ENCODE results near the gene C6orf163. TPM values are rescaled to one million over a fixed set of nuclear protein-coding genes. Genes with fewer than 3 reads are reported as not detected.

The C6orf163 gene
- total RNA-seq, 1 donor from 2014 or later, result 5.7 TPM

DNA sequence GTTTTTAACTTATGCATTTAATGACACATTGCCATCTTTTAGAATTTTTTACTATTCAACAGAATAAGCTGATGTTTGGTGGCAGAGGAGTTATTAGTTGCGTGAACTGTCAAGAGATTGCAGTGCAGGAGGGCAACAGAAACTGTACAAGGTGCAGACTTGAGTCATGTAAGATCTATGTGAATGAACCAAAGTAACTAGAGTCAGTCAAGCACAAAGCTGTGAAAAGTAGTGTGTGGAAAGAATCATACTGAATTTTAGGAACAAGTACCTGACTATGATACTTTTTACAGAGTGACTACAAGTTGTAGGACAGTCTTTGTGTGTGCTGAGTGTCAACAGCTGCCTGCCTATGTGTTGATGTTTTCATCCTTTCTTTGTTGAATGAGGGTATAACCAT lies 2.7 kb upstream of the C6orf163 start:
- peaks cover 2% of the 10 kb centered on the region for H3K36me3 Mint-ChIP-seq (ENCODE audit: insufficient read depth)
- no peak overlapping the region for H3K4me3 Mint-ChIP-seq (ENCODE audit: low read depth)
- no peaks in the 10 kb centered on the region for H3K9me3 Mint-ChIP-seq (ENCODE audit: low read depth)
- H3K27me3 Mint-ChIP-seq, result no peaks in the 10 kb centered on the region
- no peak for DNase-seq (ENCODE audit: low spot score, unreplicated experiment)
- no peak overlapping the region for H3K27ac Mint-ChIP-seq
- TF ChIP-seq, protein P1, sequence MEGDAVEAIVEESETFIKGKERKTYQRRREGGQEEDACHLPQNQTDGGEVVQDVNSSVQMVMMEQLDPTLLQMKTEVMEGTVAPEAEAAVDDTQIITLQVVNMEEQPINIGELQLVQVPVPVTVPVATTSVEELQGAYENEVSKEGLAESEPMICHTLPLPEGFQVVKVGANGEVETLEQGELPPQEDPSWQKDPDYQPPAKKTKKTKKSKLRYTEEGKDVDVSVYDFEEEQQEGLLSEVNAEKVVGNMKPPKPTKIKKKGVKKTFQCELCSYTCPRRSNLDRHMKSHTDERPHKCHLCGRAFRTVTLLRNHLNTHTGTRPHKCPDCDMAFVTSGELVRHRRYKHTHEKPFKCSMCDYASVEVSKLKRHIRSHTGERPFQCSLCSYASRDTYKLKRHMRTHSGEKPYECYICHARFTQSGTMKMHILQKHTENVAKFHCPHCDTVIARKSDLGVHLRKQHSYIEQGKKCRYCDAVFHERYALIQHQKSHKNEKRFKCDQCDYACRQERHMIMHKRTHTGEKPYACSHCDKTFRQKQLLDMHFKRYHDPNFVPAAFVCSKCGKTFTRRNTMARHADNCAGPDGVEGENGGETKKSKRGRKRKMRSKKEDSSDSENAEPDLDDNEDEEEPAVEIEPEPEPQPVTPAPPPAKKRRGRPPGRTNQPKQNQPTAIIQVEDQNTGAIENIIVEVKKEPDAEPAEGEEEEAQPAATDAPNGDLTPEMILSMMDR (IDR thresholded peaks at IDR 0.05; ENCODE audit: unreplicated experiment), result no peak
- peaks cover 46% of the 10 kb centered on the region for H3K4me1 Mint-ChIP-seq (ENCODE audit: low read depth)

DNA sequence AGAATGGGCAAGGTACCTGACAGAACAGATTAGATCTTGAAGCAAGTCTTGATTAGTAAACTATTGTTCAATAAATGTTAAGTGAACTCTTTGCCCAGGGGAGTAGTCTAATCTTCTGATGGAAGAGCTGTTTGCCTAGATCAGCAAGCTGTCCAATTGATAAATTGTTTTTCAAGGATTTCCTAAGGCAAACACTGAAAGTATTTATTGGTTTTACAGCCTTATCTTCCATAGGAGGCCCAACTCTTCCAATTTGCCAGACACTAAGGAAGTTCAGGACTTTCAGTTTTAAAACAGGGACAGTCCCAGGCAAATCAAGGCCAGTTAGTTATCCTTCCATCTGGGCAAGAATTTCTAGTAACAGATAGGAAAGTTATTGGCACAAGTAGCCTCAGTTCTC lies 1.8 kb upstream of the C6orf163 start:
- no peak overlapping the region for H3K4me3 Mint-ChIP-seq (ENCODE audit: low read depth)
- no peaks in the 10 kb centered on the region for H3K27me3 Mint-ChIP-seq
- TF ChIP-seq, protein P1 (IDR thresholded peaks at IDR 0.05; ENCODE audit: unreplicated experiment), result no peak
- peak overlapping the region; percentile 39 for H3K27ac Mint-ChIP-seq
- H3K4me1 Mint-ChIP-seq (ENCODE audit: low read depth), result peaks cover 46% of the 10 kb centered on the region
- H3K9me3 Mint-ChIP-seq (ENCODE audit: low read depth), result no peaks in the 10 kb centered on the region
- DNase-seq (ENCODE audit: low spot score, unreplicated experiment), result no peak
- H3K36me3 Mint-ChIP-seq (ENCODE audit: insufficient read depth), result peaks cover 5% of the 10 kb centered on the region

DNA sequence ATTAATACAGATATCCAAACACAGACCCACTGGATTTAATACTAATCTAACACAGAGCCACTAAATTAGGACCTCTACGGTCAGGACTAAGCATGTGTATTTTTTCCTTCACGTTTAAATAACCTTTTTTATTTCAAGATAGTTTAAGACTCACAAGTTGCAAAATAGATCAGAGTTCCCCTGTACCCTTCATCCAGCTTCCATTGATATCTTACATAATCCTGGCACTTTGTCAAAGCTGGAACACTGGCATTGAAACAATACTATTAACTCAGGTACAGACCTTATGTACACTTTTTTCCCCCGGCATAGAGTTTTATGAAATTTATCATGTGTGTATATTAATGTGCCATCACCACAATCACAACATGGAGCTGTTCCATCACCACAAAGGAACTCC lies 2.1 kb downstream of the C6orf163 start:
- TF ChIP-seq, protein P1 (IDR thresholded peaks at IDR 0.05; ENCODE audit: unreplicated experiment), result no peak
- Mint-ChIP-seq H3K27ac (no peak overlapping the region), H3K4me1 (ENCODE audit: low read depth) (peaks cover 33% of the 10 kb centered on the region), H3K27me3 (no peaks in the 10 kb centered on the region), H3K36me3 (ENCODE audit: insufficient read depth) (peaks cover 5% of the 10 kb centered on the region), H3K9me3 (ENCODE audit: low read depth) (no peaks in the 10 kb centered on the region), H3K4me3 (ENCODE audit: low read depth) (no peak overlapping the region)
- DNase-seq (ENCODE audit: low spot score, unreplicated experiment), result no peak

DNA sequence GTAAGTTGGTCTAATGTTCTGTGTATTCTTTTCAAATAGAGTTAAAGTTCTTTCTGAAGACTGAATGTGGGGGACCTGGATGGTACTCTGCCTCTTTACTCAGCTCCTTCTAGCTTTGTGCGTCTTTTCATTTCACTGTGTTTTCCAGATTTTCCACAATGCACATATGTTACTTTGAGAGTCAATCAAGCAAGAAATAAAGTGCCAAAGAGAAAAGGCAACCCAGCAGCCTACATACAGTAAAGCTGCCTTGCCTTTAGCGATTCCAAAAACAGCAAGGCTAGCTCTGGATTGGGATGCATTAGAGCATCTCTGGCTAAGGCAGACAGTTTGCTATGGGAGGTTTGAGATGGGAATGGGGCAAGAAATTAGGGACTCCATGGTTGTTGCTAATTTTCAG lies 5.3 kb downstream of the C6orf163 start:
- no peak for DNase-seq (ENCODE audit: low spot score, unreplicated experiment)
- no peak overlapping the region for H3K27ac Mint-ChIP-seq
- no peaks in the 10 kb centered on the region for H3K9me3 Mint-ChIP-seq (ENCODE audit: low read depth)
- H3K4me1 Mint-ChIP-seq (ENCODE audit: low read depth), result peaks cover 3% of the 10 kb centered on the region
- peaks cover 5% of the 10 kb centered on the region for H3K36me3 Mint-ChIP-seq (ENCODE audit: insufficient read depth)
- H3K4me3 Mint-ChIP-seq (ENCODE audit: low read depth), result no peak overlapping the region
- H3K27me3 Mint-ChIP-seq, result no peaks in the 10 kb centered on the region
- TF ChIP-seq, protein P1 (IDR thresholded peaks at IDR 0.05; ENCODE audit: unreplicated experiment), result no peak

DNA sequence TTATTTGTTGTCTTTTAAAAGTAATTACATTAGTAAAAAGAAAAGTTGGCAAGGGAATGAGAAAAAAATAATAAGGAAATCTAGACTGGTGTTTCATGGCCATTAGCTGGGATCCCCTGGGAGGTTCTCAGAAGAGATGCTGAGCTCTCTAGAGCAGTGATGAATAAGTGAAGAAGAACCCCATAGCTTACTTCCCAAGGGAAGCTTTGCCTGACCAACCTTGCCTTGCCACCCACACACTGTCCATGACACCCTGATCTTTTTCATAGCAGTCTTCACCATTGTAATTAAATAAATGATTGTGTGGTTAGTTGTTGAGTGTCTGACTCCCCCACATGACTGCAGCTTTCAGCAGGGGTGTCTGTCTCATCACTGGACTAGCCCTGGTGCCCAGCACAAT lies 5.9 kb downstream of the C6orf163 start:
- no peaks in the 10 kb centered on the region for H3K9me3 Mint-ChIP-seq (ENCODE audit: low read depth)
- DNase-seq (ENCODE audit: low spot score, unreplicated experiment), result no peak
- TF ChIP-seq, protein P1 (IDR thresholded peaks at IDR 0.05; ENCODE audit: unreplicated experiment), result no peak
- no peaks in the 10 kb centered on the region for H3K4me1 Mint-ChIP-seq (ENCODE audit: low read depth)
- H3K4me3 Mint-ChIP-seq (ENCODE audit: low read depth), result no peak overlapping the region
- H3K36me3 Mint-ChIP-seq (ENCODE audit: insufficient read depth), result peaks cover 5% of the 10 kb centered on the region
- H3K27ac Mint-ChIP-seq, result no peak overlapping the region
- no peaks in the 10 kb centered on the region for H3K27me3 Mint-ChIP-seq

Measured in progenitor cell of endocrine pancreas (in vitro differentiated cells).